ENCODE results near the gene PICALM.

Gene PICALM

DNA sequence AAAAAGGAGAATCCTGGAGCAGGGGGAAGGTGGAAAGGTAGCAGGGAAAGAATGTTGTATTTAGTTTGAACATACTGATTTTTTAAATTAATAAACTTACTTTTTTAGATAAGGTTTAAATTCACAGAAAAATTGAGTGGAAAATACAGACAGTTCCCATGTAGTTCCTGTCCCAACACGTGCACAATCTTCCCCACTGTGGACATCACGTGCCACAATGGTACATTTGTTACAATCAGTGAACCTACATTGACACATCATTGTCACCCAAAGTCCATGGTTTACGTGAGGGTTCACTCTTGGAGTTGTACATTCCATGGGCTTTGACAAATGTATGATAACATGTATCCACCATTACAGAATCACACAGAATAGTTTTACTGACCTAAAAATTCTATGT, 10.5 kb upstream of the PICALM start:
- DNase-seq (ENCODE audit: low read depth in 1 of 2, low spot score in 1 of 2) = no peak

DNA sequence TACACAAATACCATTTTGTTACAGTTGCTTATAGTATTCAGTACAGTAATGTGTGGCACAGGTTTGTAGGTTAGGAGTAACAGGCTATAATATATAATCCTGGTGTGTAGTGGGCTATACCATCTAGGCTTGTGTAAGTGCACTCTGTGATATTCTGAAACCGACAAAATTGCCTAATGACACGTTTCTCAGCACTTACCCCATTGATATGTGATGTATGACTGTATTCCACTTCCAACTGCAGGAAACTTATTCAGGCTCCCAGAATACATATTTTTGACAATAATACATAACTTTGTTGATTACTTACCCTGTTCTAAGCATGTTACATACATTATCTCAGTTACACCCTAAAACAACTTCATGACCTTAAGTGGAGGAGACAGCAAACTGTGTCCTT, 5.1 kb upstream of the PICALM start:
- DNase-seq (ENCODE audit: low read depth in 1 of 2, low spot score in 1 of 2) = no peak

GRCh38 chr11:86072211-86072610, 3.3 kb upstream of the PICALM start:
- no peak for DNase-seq (ENCODE audit: low read depth in 1 of 2, low spot score in 1 of 2)

- no peak for DNase-seq (ENCODE audit: low read depth in 1 of 2, low spot score in 1 of 2)
Observed at GRCh38 chr11:86070142-86071056, 1.5 kb upstream of the PICALM start.

- DNase-seq (ENCODE audit: low read depth in 1 of 2, low spot score in 1 of 2) = no peak
Observed at GRCh38 chr11:86069408-86070101, 671 bp upstream of the PICALM start.

DNA sequence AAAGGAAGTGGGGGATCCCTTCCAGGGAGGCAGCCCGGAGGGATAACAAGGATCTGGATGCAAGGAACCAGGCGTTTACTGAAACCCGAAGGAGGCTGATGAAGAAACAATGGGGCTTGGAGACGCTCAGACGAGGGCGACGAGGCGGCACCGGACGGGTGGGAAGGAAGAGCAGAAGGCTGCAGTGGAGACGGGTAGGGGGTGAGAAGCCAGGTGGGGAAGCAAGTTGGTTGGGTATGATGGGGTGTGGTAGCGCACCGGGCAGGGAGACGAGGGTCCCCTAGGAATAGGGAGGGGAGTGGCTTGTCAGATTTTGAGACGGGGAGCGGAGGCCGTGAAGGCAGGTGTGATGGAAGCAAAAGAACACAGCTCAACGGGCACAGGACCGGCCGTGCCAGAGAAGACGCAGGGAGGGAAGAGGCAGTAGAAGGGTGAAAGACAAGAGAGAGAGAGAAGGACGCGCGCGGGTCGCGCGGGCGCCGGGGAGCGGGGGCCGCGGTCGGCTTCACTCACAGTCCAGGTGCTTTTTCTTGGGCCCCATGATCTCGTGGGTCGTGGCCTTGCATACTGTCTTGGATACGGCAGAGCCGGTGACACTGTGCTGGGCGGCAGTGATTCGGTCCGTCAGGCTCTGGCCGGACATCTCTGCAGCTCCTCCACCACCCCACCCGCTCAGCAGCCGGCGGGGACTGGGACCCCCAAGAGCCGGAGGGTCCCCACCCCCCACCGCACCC, 579 bp downstream of the PICALM start:
- DNase-seq (ENCODE audit: low read depth in 1 of 2, low spot score in 1 of 2) = peak; percentile 5 to 27

DNA sequence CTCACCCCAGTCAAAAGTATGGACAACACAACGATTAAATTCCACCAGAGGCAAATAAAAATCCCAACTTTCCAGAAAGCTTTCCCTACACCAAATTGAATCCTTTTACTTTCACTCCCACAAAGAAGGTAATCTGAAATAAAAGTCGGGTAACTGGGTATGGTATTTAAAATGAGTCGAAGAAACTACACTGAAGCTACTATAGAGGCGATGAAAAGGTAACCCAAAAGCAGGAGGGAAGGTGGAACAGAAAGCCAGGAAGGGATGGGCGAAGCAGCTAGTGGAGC, 1.1 kb downstream of the PICALM start:
- DNase-seq (ENCODE audit: low read depth in 1 of 2, low spot score in 1 of 2) = no peak

GRCh38 chr11:86067009-86067850, 1.7 kb downstream of the PICALM start:
- no peak for DNase-seq (ENCODE audit: low read depth in 1 of 2, low spot score in 1 of 2)

- no peak for DNase-seq (ENCODE audit: low read depth in 1 of 2, low spot score in 1 of 2)
Observed at GRCh38 chr11:86066657-86067008, 2.3 kb downstream of the PICALM start.

GRCh38 chr11:86066033-86066432, 2.9 kb downstream of the PICALM start:
- no peak for DNase-seq (ENCODE audit: low read depth in 1 of 2, low spot score in 1 of 2)

DNA sequence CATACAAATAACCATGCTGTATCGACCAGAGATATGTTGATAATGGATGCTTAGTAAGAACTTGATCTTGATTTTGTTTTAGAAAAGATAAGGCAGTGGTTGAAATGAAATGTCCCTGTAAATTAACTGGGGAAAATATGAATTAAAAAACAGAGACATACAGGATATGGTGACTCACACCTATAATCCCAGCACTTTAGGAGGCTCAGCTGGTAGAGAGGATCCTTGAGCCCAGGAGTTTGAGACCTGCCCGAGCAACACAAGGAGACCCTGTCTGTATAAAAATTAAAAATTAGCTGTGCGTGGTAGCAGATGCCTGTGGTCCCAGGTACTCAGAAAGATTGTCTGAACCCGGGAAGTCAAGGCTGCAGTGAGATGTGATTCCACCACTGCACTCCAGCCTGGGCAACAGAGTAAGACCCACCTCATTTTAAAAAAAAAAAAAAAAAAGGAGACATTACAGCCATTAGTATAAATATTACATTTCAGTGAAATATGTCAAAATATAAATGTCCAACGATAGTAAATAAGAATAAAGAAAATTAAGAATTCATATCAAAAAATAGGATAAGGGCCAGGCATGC, 4.6 kb downstream of the PICALM start:
- no peak for DNase-seq (ENCODE audit: low read depth in 1 of 2, low spot score in 1 of 2)

- no peak for DNase-seq (ENCODE audit: low read depth in 1 of 2, low spot score in 1 of 2)
Observed at GRCh38 chr11:86063536-86063935, 5.3 kb downstream of the PICALM start.

- DNase-seq (ENCODE audit: low read depth in 1 of 2, low spot score in 1 of 2) = no peak
Observed at GRCh38 chr11:86062719-86063118, 6.2 kb downstream of the PICALM start.

- DNase-seq (ENCODE audit: low read depth in 1 of 2, low spot score in 1 of 2) = no peak
Observed at GRCh38 chr11:86061483-86062205, 7.2 kb downstream of the PICALM start.

DNA sequence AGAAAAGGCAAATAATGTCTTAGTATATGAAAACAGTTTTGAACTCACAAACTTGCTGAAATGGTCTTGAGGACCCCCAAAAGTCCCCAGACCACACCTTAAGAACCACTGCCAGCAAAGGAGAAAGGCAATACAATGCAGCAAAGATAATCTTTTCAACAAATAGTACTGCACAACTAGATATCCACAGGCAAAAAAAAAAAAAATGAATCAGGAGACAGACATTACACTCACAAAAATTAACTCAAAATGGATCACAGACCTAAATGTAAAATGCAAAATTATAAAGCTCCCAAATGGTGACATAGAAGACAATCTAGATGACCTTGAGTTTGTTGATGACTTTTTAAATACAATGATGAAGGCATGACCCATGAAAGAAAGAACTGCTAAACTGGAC, 8.3 kb downstream of the PICALM start:
- no peak for DNase-seq (ENCODE audit: low read depth in 1 of 2, low spot score in 1 of 2)

GRCh38 chr11:86058360-86058759, 10.5 kb downstream of the PICALM start:
- DNase-seq (ENCODE audit: low read depth in 1 of 2, low spot score in 1 of 2) = no peak

- DNase-seq (ENCODE audit: low read depth in 1 of 2, low spot score in 1 of 2) = no peak
Observed at GRCh38 chr11:86056351-86056854, 12.5 kb downstream of the PICALM start.

DNA sequence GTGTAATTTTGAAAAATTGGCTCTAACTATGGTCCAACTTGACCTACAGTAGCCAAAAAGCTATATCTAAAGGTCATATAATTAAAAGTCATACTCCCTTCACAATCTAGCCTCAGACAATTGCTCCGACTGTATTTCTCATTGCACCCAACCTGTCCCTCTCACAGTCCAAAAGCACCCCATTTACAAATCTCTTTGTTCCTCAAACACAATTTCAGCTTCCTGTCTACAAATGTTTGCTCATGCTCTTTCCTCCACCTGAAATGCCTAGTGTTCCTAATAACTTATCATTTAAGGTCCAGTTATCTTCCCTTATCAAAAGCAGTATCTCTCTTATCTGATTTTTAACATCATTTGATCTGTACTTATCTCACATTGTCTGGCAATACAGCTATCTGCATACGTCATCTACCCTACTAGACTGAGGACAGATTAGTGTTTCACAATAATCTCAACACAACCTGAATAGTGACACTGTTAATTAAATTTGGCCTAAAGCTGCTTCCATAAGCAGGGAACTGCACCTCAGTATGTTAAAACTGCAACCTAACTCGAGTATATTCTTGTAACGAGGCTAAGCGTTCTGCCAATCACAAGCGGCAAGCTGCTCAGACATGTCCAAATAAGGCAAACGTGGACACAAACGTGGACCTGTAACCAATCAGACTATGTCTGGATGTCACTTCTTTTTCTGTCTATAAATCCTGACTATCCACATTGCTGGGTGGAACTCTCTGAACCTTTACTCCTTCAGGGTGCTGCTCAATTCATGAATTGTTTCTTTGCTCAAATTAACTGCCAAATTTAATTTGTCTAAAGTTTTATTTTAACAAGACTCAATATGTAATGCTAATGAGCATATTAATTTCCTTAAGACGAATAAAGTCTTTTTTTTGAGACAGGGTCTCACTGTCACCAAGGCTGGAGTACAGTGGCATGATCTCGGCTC, 15.9 kb downstream of the PICALM start:
- no peak for DNase-seq (ENCODE audit: low read depth in 1 of 2, low spot score in 1 of 2)

GRCh38 chr11:86050196-86050709, 18.6 kb downstream of the PICALM start:
- DNase-seq (ENCODE audit: low read depth in 1 of 2, low spot score in 1 of 2) = no peak

Measured in stimulated activated CD4-positive, alpha-beta T cell treated with anti-CD3 and anti-CD28 coated beads, Interleukin-15, amount 100 ng/mL, for 1 hour (primary cell).